Measurements from ENCODE around the gene DNAJB13. TPM values are rescaled to one million over a fixed set of nuclear protein-coding genes. Genes with fewer than 3 reads are reported as not detected.

Gene DNAJB13
- total RNA-seq, 1 donor from 2014 or later: not detected

DNA sequence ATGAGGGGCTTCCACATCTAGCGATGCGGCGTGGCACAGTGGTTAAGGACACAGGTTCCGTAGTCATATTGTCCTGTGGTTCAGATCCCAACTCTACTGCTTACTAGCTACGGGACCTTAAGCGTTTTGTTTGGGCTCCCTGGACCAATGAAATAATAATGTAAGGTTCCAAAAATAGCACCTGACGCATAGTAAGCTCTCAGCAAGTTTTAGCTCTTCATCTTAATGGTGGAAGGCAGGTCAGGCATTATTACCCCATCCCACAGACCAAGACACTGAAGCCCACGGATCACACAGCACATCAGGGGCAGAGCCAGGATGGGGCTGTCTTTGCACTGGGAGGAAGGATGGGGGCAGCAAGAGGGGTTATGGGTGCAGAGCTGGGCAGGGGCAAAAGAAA lies 13.0 kb downstream of the DNAJB13 start:
- Histone ChIP-seq H3K4me1 (peaks cover 0 to 3% of the 10 kb centered on the region in 2 donors), H3K9me3 (no peaks in the 10 kb centered on the region), H3K27me3 (no peaks in the 10 kb centered on the region), H3K4me3 (no peak overlapping the region), H3K27ac (no peak overlapping the region), H3K36me3 (no peaks in the 10 kb centered on the region)
- intact Hi-C loops (cut with DNase I): no loop called here
- no peak for TF ChIP-seq CTCF (IDR thresholded peaks at IDR 0.05)
- DNase-seq (ENCODE audit: low spot score in 2 of 2): no peak

GRCh38 chr11:73965076-73965763 lies 14.4 kb downstream of the DNAJB13 start:
- peak in 1 of 2 donors; percentile 52 for DNase-seq (ENCODE audit: low spot score in 2 of 2)
- no peaks in the 10 kb centered on the region for H3K9me3 ChIP-seq
- no peak for TF ChIP-seq CTCF (IDR thresholded peaks at IDR 0.05)
- intact Hi-C loops (cut with DNase I): no loop called here
- no peaks in the 10 kb centered on the region for H3K27me3 ChIP-seq
- H3K27ac ChIP-seq: no peak overlapping the region
- H3K4me1 ChIP-seq: peaks cover 0 to 3% of the 10 kb centered on the region in 2 donors
- H3K4me3 ChIP-seq: no peak overlapping the region
- H3K36me3 ChIP-seq: no peaks in the 10 kb centered on the region

- Histone ChIP-seq H3K9me3 (no peaks in the 10 kb centered on the region), H3K4me1 (peaks cover 0 to 3% of the 10 kb centered on the region in 2 donors), H3K36me3 (no peaks in the 10 kb centered on the region), H3K27ac (no peak overlapping the region), H3K4me3 (no peak overlapping the region), H3K27me3 (no peaks in the 10 kb centered on the region)
- no peak for TF ChIP-seq CTCF (IDR thresholded peaks at IDR 0.05)
- intact Hi-C loops (cut with DNase I): no loop called here
- no peak for DNase-seq (ENCODE audit: low spot score in 2 of 2)
Observed at GRCh38 chr11:73965764-73966121, 14.9 kb downstream of the DNAJB13 start.

DNA sequence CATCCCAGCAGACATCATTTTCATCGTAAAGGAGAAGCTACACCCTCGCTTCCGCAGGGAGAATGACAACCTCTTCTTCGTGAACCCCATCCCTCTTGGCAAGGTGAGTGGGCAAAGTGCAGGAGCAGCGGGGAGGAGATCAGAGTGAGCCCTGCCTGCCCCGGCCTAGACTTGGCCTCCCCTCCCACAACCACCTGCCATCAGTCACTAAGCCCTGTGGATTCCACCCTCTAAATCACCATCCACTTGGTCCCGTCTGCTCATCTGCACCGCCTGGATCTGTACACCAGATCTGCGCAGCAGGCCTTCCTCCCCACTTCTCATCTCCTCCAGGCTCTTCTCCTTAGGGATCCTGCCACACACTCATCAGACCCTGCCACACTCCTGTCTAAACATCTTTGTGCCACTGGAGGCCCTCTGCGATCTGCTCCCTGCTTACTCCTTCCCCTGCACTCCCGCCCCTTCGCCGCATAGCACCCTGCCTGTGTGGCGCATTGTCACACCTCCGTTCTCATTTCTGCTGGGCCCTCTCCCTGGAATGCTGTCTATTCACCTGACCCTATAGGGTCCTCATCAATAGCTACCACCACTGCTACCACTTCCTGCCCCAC lies 17.6 kb downstream of the DNAJB13 start:
- intact Hi-C loops (cut with DNase I): no loop called here
- no peak for DNase-seq (ENCODE audit: low spot score in 2 of 2)
- no peaks in the 10 kb centered on the region for H3K9me3 ChIP-seq
- no peak overlapping the region for H3K4me3 ChIP-seq
- TF ChIP-seq CTCF (IDR thresholded peaks at IDR 0.05): no peak
- peaks cover 0 to 3% of the 10 kb centered on the region in 2 donors for H3K4me1 ChIP-seq
- H3K27ac ChIP-seq: no peak overlapping the region
- no peaks in the 10 kb centered on the region for H3K36me3 ChIP-seq
- no peaks in the 10 kb centered on the region for H3K27me3 ChIP-seq

GRCh38 chr11:73969091-73969490 lies 18.3 kb downstream of the DNAJB13 start:
- intact Hi-C loops (cut with DNase I): no loop called here
- H3K27me3 ChIP-seq: no peaks in the 10 kb centered on the region
- no peak overlapping the region for H3K4me3 ChIP-seq
- H3K36me3 ChIP-seq: no peaks in the 10 kb centered on the region
- peaks cover 0 to 1% of the 10 kb centered on the region in 2 donors for H3K4me1 ChIP-seq
- H3K27ac ChIP-seq: no peak overlapping the region
- DNase-seq (ENCODE audit: low spot score in 2 of 2): no peak
- TF ChIP-seq CTCF (IDR thresholded peaks at IDR 0.05): no peak
- no peaks in the 10 kb centered on the region for H3K9me3 ChIP-seq

Measured in ascending aorta (tissue), 2 donors.